ENCODE data around the gene EVC2. TPM values are rescaled to one million over a fixed set of nuclear protein-coding genes. Genes with fewer than 3 reads are reported as not detected.

EVC2 gene
- total RNA-seq, 5 donors from 2014 or later (not counting 1 experiment from before 2014, with no cell fraction given), result 1.1 to 2.9 (median 1.8) TPM

Other genes starting within 250 kb of the EVC2 start
- 1 to 10 TPM in 4 of 5 donors, under 1 TPM in 1; 0.40 to 3.6 (median 1.6) TPM for gene EVC, start 2.6 kb upstream of the EVC2 start, total RNA-seq
- under 1 TPM in 3 of 5 donors, not detected in 2; 0.16 to 0.28 (median 0.20) TPM for gene CRMP1, start 184.5 kb upstream of the EVC2 start, total RNA-seq